ENCODE measurements around the gene MINDY4.

MINDY4 gene

GRCh38 chr7:30772984-30773383 is 1.8 kb downstream of the MINDY4 start:
- DNase-seq (ENCODE audit: low read depth in 2 of 2), result no peak

- no peak for DNase-seq (ENCODE audit: low read depth in 2 of 2)
Measured at GRCh38 chr7:30775992-30776391, 4.8 kb downstream of the MINDY4 start.

- no peak for DNase-seq (ENCODE audit: low read depth in 2 of 2)
Measured at GRCh38 chr7:30776971-30777370, 5.8 kb downstream of the MINDY4 start.

GRCh38 chr7:30778255-30779025 is 7.2 kb downstream of the MINDY4 start:
- no peak for DNase-seq (ENCODE audit: low read depth in 2 of 2)

- DNase-seq (ENCODE audit: low read depth in 2 of 2), result no peak
Measured at GRCh38 chr7:30779574-30779973, 8.4 kb downstream of the MINDY4 start.

GRCh38 chr7:30780941-30781340 is 9.7 kb downstream of the MINDY4 start:
- DNase-seq (ENCODE audit: low read depth in 2 of 2), result no peak

GRCh38 chr7:30782690-30783089 is 11.5 kb downstream of the MINDY4 start:
- no peak for DNase-seq (ENCODE audit: low read depth in 2 of 2)

- no peak for DNase-seq (ENCODE audit: low read depth in 2 of 2)
Measured at GRCh38 chr7:30785786-30786185, 14.6 kb downstream of the MINDY4 start.

GRCh38 chr7:30787486-30787885 is 16.3 kb downstream of the MINDY4 start:
- no peak for DNase-seq (ENCODE audit: low read depth in 2 of 2)

GRCh38 chr7:30788640-30789333 is 17.6 kb downstream of the MINDY4 start:
- DNase-seq (ENCODE audit: low read depth in 2 of 2), result no peak

GRCh38 chr7:30789334-30789711 is 18.1 kb downstream of the MINDY4 start:
- DNase-seq (ENCODE audit: low read depth in 2 of 2), result no peak

- DNase-seq (ENCODE audit: low read depth in 2 of 2), result no peak
Measured at GRCh38 chr7:30790356-30790755, 19.1 kb downstream of the MINDY4 start.

- no peak for DNase-seq (ENCODE audit: low read depth in 2 of 2)
Measured at GRCh38 chr7:30791114-30791513, 19.9 kb downstream of the MINDY4 start.

GRCh38 chr7:30795161-30795948 is 24.1 kb downstream of the MINDY4 start:
- DNase-seq (ENCODE audit: low read depth in 2 of 2), result no peak

GRCh38 chr7:30796105-30796869 is 25.1 kb downstream of the MINDY4 start:
- DNase-seq (ENCODE audit: low read depth in 2 of 2), result no peak

GRCh38 chr7:30797176-30798040 is 26.2 kb downstream of the MINDY4 start:
- DNase-seq (ENCODE audit: low read depth in 2 of 2), result no peak

GRCh38 chr7:30799206-30799975 is 28.2 kb downstream of the MINDY4 start:
- no peak for DNase-seq (ENCODE audit: low read depth in 2 of 2)

- no peak for DNase-seq (ENCODE audit: low read depth in 2 of 2)
Measured at GRCh38 chr7:30799976-30800661, 28.9 kb downstream of the MINDY4 start.

- DNase-seq (ENCODE audit: low read depth in 2 of 2), result no peak
Measured at GRCh38 chr7:30800785-30801252, 29.6 kb downstream of the MINDY4 start.
